PC-9 (cell line): ENCODE measurements around the gene C19orf25. TPM values are rescaled to one million over a fixed set of nuclear protein-coding genes. Genes with fewer than 3 reads are reported as not detected.

Experiments
- BruUV-seq: library from RNA; stranded (reverse); fragments of 400-500 nt; replicated peaks from 2 replicates; lab custom pipeline; 2021; lab: Mats Ljungman, UMichigan
- CTCF ChIA-PET: fragments of 300-600 bp; sonication (Branson Sonifier 250); formaldehyde crosslinking; loops from one replicate; lab custom pipeline; 2022; ENCODE audit warnings: antibody characterized with exemption; lab: Charles Lee
- POLR2A ChIA-PET: fragments of 300-600 bp; sonication (Branson Sonifier 250); formaldehyde crosslinking; loops from one replicate; lab custom pipeline; 2022; ENCODE audit warnings: antibody characterized with exemption; ENCODE audit not compliant: unreplicated experiment; lab: Charles Lee
- DNase-seq, 2 experiments: peaks; one replicate each; pipeline versions ENCODE4 v3.0.0 to v3.0.0-alpha.2; 2015 to 2022; ENCODE audit warnings: mixed read lengths in 1 of 2
- H2AFZ ChIP-seq: fragments of 200-600 bp; sonication (generic); 2 replicates; pipeline ENCODE4 v1.8.1; 2017; ENCODE audit warnings: antibody characterized with exemption
- H3F3A ChIP-seq: fragments of 200-600 bp; sonication (generic); 2 replicates; pipeline ENCODE4 v1.8.1; 2017; ENCODE audit warnings: antibody characterized with exemption, mild to moderate bottlenecking, low read depth; ENCODE audit not compliant: insufficient read depth
- H3K27ac ChIP-seq: fragments of 200-600 bp; sonication (generic); 2 replicates; pipeline ENCODE4 v1.6.1; 2016; ENCODE audit warnings: mixed run types
- H3K27me3 ChIP-seq: fragments of 200-600 bp; sonication (generic); 2 replicates; pipeline ENCODE4 v1.6.1; 2016; ENCODE audit warnings: low read depth, mixed run types; ENCODE audit not compliant: insufficient read depth
- H3K36me3 ChIP-seq: fragments of 200-600 bp; sonication (generic); 2 replicates; pipeline ENCODE4 v1.6.1; 2016; ENCODE audit warnings: low read depth, mixed run types
- H3K4me1 ChIP-seq: fragments of 200-600 bp; sonication (generic); replicated peaks from 2 replicates; pipeline ENCODE4 v1.6.1; 2016; ENCODE audit warnings: mixed run types; ENCODE audit not compliant: insufficient read depth
- H3K4me2 ChIP-seq: fragments of 200-600 bp; sonication (generic); 2 replicates; pipeline ENCODE4 v1.6.1; 2017; ENCODE audit warnings: mixed run types
- H3K4me3 ChIP-seq: fragments of 200-600 bp; sonication (generic); 2 replicates; pipeline ENCODE4 v1.6.1; 2016; ENCODE audit warnings: mixed run types
- H3K79me2 ChIP-seq: fragments of 200-600 bp; sonication (generic); 2 replicates; pipeline ENCODE4 v1.6.1; 2017; ENCODE audit warnings: low read depth, mixed run types
- H3K9me2 ChIP-seq: fragments of 200-600 bp; sonication (generic); 2 replicates; pipeline ENCODE4 v1.8.1; 2017; ENCODE audit warnings: mild to moderate bottlenecking; ENCODE audit not compliant: insufficient read depth
- H3K9me3 ChIP-seq: fragments of 200-600 bp; sonication (generic); 2 replicates; pipeline ENCODE4 v1.8.1; 2016; ENCODE audit warnings: low read depth; ENCODE audit not compliant: insufficient read depth
- H4K20me1 ChIP-seq: fragments of 200-600 bp; sonication (generic); 2 replicates; pipeline ENCODE4 v1.8.1; 2017; ENCODE audit not compliant: insufficient read depth
- CTCF ChIP-seq: fragments of 200-600 bp; sonication (generic); conservative IDR thresholded peaks from 2 replicates; pipeline ENCODE4 v1.6.1; 2017; ENCODE audit warnings: mixed run types, antibody characterized with exemption, mild to moderate bottlenecking, moderate library complexity
- EZH2 ChIP-seq: fragments of 200-600 bp; sonication (generic); IDR thresholded peaks from 2 replicates; pipeline ENCODE4 v1.8.0; 2017; ENCODE audit warnings: antibody characterized with exemption, low read depth
- intact Hi-C: fragments of 100-400 bp; cut with micrococcal nuclease; formaldehyde crosslinking; loops from one replicate; pipeline ENCODE4 v1.10.0; 2022; ENCODE audit not compliant: unreplicated experiment
- total RNA-seq: library from RNA; stranded (reverse); gene quantifications from 2 replicates; pipeline ENCODE4 v1.2.3, GENCODE V29; 2021

The C19orf25 gene
- total RNA-seq, 1 experiment from 2014 or later, result 28.0 TPM

GRCh38 chr19:1505012-1505411 is 26.0 kb upstream of the C19orf25 start:
- no peaks in the 10 kb centered on the region for H3K27me3 ChIP-seq
- H3K79me2 ChIP-seq, result no peaks in the 10 kb centered on the region
- H3K27ac ChIP-seq, result no peak overlapping the region
- no peak for DNase-seq
- no peaks in the 10 kb centered on the region for H3K9me2 ChIP-seq
- H3F3A ChIP-seq, result peaks cover 8% of the 10 kb centered on the region
- POLR2A ChIA-PET, result no interaction called here
- H4K20me1 ChIP-seq, result no peaks in the 10 kb centered on the region
- CTCF ChIA-PET, result no interaction called here
- BruUV-seq, result no TSS peak
- H3K9me3 ChIP-seq, result no peaks in the 10 kb centered on the region
- no peak overlapping the region for H3K4me2 ChIP-seq
- TF ChIP-seq CTCF (no peak), EZH2 (no peak)
- H3K4me3 ChIP-seq, result no peak overlapping the region
- intact Hi-C loops, result no loop called here
- H3K36me3 ChIP-seq, result no peaks in the 10 kb centered on the region
- H3K4me1 ChIP-seq, result no peaks in the 10 kb centered on the region
- H2AFZ ChIP-seq, result no peak overlapping the region

- H3K9me2 ChIP-seq, result no peaks in the 10 kb centered on the region
- H3K9me3 ChIP-seq, result no peaks in the 10 kb centered on the region
- no TSS peak for BruUV-seq
- no peak overlapping the region for H3K4me2 ChIP-seq
- H2AFZ ChIP-seq, result no peak overlapping the region
- no peak for DNase-seq
- no peaks in the 10 kb centered on the region for H3K27me3 ChIP-seq
- H3K36me3 ChIP-seq, result no peaks in the 10 kb centered on the region
- ChIA-PET CTCF (no interaction called here), POLR2A (no interaction called here)
- TF ChIP-seq CTCF, result no peak
- no peak for TF ChIP-seq EZH2
- peaks cover 8% of the 10 kb centered on the region for H3F3A ChIP-seq
- H3K4me3 ChIP-seq, result no peak overlapping the region
- no peak overlapping the region for H3K27ac ChIP-seq
- no peaks in the 10 kb centered on the region for H3K79me2 ChIP-seq
- no peaks in the 10 kb centered on the region for H3K4me1 ChIP-seq
- intact Hi-C loops, result no loop called here
- no peaks in the 10 kb centered on the region for H4K20me1 ChIP-seq
These were observed 25.1 kb upstream of the C19orf25 start for GRCh38 chr19:1503925-1504773.

GRCh38 chr19:1503089-1503924 is 24.3 kb upstream of the C19orf25 start:
- Histone ChIP-seq H3K36me3 (no peaks in the 10 kb centered on the region), H3K79me2 (no peaks in the 10 kb centered on the region), H3K4me2 (peak overlapping the region; percentile 47), H3F3A (no peaks in the 10 kb centered on the region; the same call in 1 of the 2 replicates), H3K9me2 (no peaks in the 10 kb centered on the region), H3K27ac (no peak overlapping the region), H3K27me3 (no peaks in the 10 kb centered on the region), H4K20me1 (no peaks in the 10 kb centered on the region), H3K4me3 (no peak overlapping the region), H2AFZ (no peak overlapping the region), H3K4me1 (no peaks in the 10 kb centered on the region), H3K9me3 (no peaks in the 10 kb centered on the region)
- BruUV-seq, result no TSS peak
- intact Hi-C loops, result no loop called here
- ChIA-PET POLR2A (no interaction called here), CTCF (no interaction called here)
- DNase-seq, result peak in 1 of 2 experiments; percentile 33
- peak; percentile 77 for TF ChIP-seq CTCF
- no peak for TF ChIP-seq EZH2
